ENCODE data around the gene ATP6V0D1.

DNA sequence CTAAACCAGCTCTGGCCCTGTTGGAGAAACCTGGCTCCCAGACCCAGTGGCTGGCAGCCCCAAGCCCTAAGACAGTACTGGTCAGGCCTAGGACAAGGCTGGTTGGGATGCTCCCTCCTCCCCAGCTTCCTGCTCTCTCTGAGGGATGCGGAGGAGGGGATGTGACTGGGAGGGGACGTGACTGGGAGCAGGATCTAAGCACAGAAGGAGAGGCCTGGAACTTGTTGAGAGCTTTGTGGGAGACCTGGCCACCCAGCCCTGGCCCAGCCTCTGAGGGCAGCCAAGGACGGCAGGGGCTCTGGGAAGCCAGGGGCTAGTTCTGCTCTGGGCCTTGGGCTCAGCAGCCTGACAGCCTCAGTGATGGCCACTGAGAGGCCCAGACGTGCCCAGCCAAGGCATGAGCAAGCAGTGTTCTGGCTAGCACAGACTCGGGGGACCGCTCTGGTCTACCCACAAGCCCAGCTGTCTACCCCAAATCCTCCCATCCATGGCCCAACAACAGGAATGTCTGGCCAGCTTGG lies 22.8 kb downstream of the ATP6V0D1 start:
- TF ChIP-seq, protein P1, sequence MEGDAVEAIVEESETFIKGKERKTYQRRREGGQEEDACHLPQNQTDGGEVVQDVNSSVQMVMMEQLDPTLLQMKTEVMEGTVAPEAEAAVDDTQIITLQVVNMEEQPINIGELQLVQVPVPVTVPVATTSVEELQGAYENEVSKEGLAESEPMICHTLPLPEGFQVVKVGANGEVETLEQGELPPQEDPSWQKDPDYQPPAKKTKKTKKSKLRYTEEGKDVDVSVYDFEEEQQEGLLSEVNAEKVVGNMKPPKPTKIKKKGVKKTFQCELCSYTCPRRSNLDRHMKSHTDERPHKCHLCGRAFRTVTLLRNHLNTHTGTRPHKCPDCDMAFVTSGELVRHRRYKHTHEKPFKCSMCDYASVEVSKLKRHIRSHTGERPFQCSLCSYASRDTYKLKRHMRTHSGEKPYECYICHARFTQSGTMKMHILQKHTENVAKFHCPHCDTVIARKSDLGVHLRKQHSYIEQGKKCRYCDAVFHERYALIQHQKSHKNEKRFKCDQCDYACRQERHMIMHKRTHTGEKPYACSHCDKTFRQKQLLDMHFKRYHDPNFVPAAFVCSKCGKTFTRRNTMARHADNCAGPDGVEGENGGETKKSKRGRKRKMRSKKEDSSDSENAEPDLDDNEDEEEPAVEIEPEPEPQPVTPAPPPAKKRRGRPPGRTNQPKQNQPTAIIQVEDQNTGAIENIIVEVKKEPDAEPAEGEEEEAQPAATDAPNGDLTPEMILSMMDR (IDR thresholded peaks at IDR 0.05): no peak
- no peak for TF ChIP-seq POLR2A (IDR thresholded peaks at IDR 0.05)
